Mesenchymal stem cell (in vitro differentiated cells and primary cell): ENCODE results near the gene IL24.

Source experiments
- DNase-seq: peaks from one replicate; pipeline ENCODE4 v3.0.0-alpha.2; 2013
- H2AFZ ChIP-seq: one replicate; pipeline ENCODE4 v1.6.1; 2013; ENCODE audit warnings: low read depth, mild to moderate bottlenecking, control low read depth, inconsistent platforms, low read length, moderate library complexity
- H2AK5ac ChIP-seq: 2 replicates; pipeline ENCODE4 v1.6.1; 2013; ENCODE audit warnings: low read length, moderate library complexity, mild to moderate bottlenecking, inconsistent platforms; ENCODE audit not compliant: severe bottlenecking
- H2BK120ac ChIP-seq: one replicate; pipeline ENCODE4 v1.6.1; 2013; ENCODE audit warnings: low read depth, mild to moderate bottlenecking, inconsistent platforms, low read length, moderate library complexity
- H2BK12ac ChIP-seq, 2 experiments: one replicate each; pipeline ENCODE4 v1.6.1; 2013; ENCODE audit warnings: inconsistent platforms in 2 of 2, low read length in 2 of 2, mild to moderate bottlenecking in 2 of 2, moderate library complexity in 2 of 2, control low read depth in 1 of 2
- H2BK15ac ChIP-seq: one replicate; pipeline ENCODE4 v1.6.1; 2013; ENCODE audit warnings: mild to moderate bottlenecking, low read depth, inconsistent platforms; ENCODE audit not compliant: poor library complexity, severe bottlenecking
- H2BK5ac ChIP-seq: 2 replicates; pipeline ENCODE4 v1.6.1; 2013; ENCODE audit warnings: low read depth, mild to moderate bottlenecking, low read length, control low read depth, inconsistent platforms; ENCODE audit not compliant: poor library complexity, severe bottlenecking
- H3K14ac ChIP-seq, 2 experiments: one replicate each; pipeline ENCODE4 v1.6.1; 2013; ENCODE audit warnings: inconsistent platforms in 2 of 2, low read length in 2 of 2, control low read depth in 1 of 2, mild to moderate bottlenecking in 1 of 2, moderate library complexity in 1 of 2
- H3K18ac ChIP-seq, 2 experiments: one replicate each; pipeline ENCODE4 v1.6.1; 2013; ENCODE audit warnings: inconsistent platforms in 2 of 2, low read length in 2 of 2, control low read depth in 1 of 2, low read depth in 1 of 2, mild to moderate bottlenecking in 1 of 2
- H3K23ac ChIP-seq, 2 experiments: one replicate each; pipeline ENCODE4 v1.6.1; 2013; ENCODE audit warnings: inconsistent platforms in 2 of 2, low read length in 2 of 2, mild to moderate bottlenecking in 2 of 2, moderate library complexity in 2 of 2, control low read depth in 1 of 2
- H3K27ac ChIP-seq: 2 replicates; pipeline ENCODE4 v1.5.1; 2013; ENCODE audit warnings: mild to moderate bottlenecking, moderate library complexity, low read length, control low read depth, inconsistent platforms; ENCODE audit not compliant: poor library complexity, severe bottlenecking
- H3K27me3 ChIP-seq, 2 experiments: 2 replicates each; pipeline versions ENCODE4 v1.6.1 to v1.7.0; 2013; ENCODE audit warnings: low read length in 2 of 2, mild to moderate bottlenecking in 2 of 2, moderate library complexity in 2 of 2, control low read depth in 1 of 2, inconsistent platforms in 1 of 2; ENCODE audit not compliant: control insufficient read depth in 1 of 2, insufficient read depth in 1 of 2
- H3K36me3 ChIP-seq, 2 experiments: 2 replicates each; pipeline versions ENCODE4 v1.6.1 to v1.7.0; 2013; ENCODE audit warnings: low read length in 2 of 2, control low read depth in 1 of 2, inconsistent platforms in 1 of 2, low read depth in 1 of 2, mild to moderate bottlenecking in 1 of 2; ENCODE audit not compliant: insufficient read depth in 2 of 2, control insufficient read depth in 1 of 2
- H3K4ac ChIP-seq, 2 experiments: one replicate each; pipeline ENCODE4 v1.6.1; 2013; ENCODE audit warnings: inconsistent platforms in 2 of 2, low read length in 2 of 2, mild to moderate bottlenecking in 2 of 2, moderate library complexity in 2 of 2, control low read depth in 1 of 2, low read depth in 1 of 2
- H3K4me1 ChIP-seq: 2 replicates; pipeline ENCODE4 v1.6.1; 2013; ENCODE audit warnings: low read depth, low read length, control low read depth; ENCODE audit not compliant: control insufficient read depth, insufficient read depth
- H3K4me2 ChIP-seq: 2 replicates; pipeline ENCODE4 v1.6.1; 2013; ENCODE audit warnings: low read length, mild to moderate bottlenecking, inconsistent platforms; ENCODE audit not compliant: poor library complexity, severe bottlenecking
- H3K4me3 ChIP-seq, 2 experiments: 2 replicates each; pipeline versions ENCODE4 v1.5.1 to v1.7.0; 2013; ENCODE audit warnings: low read length in 2 of 2, mild to moderate bottlenecking in 2 of 2, control low read depth in 1 of 2, low read depth in 1 of 2; ENCODE audit not compliant: insufficient read depth in 1 of 2
- H3K79me1 ChIP-seq: replicated peaks from 2 replicates; pipeline ENCODE4 v1.6.1; 2013; ENCODE audit warnings: mild to moderate bottlenecking, control low read depth, low read length, inconsistent platforms; ENCODE audit not compliant: poor library complexity, severe bottlenecking
- H3K9ac ChIP-seq: 2 replicates; pipeline ENCODE4 v1.7.0; 2013; ENCODE audit warnings: mild to moderate bottlenecking, low read length, moderate library complexity
- H3K9me3 ChIP-seq: 2 replicates; pipeline ENCODE4 v1.7.0; 2013; ENCODE audit warnings: mild to moderate bottlenecking, low read length; ENCODE audit not compliant: control insufficient read depth
- H4K8ac ChIP-seq: one replicate; pipeline ENCODE4 v1.6.1; 2013; ENCODE audit warnings: inconsistent platforms, mild to moderate bottlenecking, low read length, moderate library complexity
- H4K91ac ChIP-seq: one replicate; pipeline ENCODE4 v1.6.1; 2013; ENCODE audit warnings: mild to moderate bottlenecking, low read length, inconsistent platforms
- WGBS: methylation state at CpG from one replicate; pipeline ENCODE4 v1.1.7; 2013; ENCODE audit warnings: mixed read lengths; 5-methylcytosine and 5-hydroxymethylcytosine counted together

The IL24 gene

DNA sequence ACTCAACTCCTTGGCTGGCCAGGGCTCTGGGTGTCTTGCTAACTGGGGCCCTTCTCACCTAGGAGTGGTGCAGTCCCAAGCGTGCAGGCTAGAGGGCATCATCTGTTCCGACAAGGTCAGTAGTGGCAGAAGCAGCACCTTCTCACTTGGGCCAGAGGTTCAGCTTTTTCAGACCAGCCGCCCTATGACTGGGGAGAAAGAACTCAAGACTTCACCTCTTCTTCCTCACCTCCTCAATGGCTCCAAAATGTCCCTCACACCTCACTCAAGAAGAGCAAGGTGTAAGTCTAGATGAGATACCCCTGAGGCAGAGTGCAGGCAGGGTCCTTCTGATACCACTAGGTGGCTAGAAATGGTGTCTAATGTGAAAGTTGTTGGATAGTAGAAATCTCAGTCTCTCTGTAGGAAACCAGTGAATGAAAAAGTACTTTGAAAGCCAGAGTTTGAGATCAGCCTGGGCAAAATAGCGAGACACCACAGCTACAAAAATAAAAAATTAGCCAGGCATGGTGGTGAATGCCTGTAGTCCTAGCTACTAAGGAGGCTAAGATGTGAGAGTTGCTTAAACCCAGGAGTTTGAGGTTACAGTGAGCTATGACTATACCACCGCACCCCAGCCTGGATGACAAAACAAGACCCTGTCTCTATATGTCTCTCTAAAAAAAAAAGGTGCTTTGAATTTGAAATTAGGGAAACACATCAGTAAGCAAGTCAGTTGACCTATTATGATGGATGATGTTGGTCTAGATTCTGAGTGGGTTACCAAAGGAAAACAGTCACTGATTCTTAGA lies 40.4 kb upstream of the IL24 start:
- Histone ChIP-seq H2BK5ac (no peak overlapping the region), H4K8ac (no peak overlapping the region), H3K4me1 (no peaks in the 10 kb centered on the region), H2AFZ (no peak overlapping the region), H2BK120ac (no peak overlapping the region), H3K79me1 (no peaks in the 10 kb centered on the region), H3K36me3 (no peaks in the 10 kb centered on the region), H3K4ac (no peak overlapping the region), H3K18ac (no peak overlapping the region), H3K4me3 (no peak overlapping the region), H2AK5ac (no peak overlapping the region), H3K9ac (no peak overlapping the region), H3K27ac (no peak overlapping the region), H3K14ac (no peak overlapping the region), H3K9me3 (no peaks in the 10 kb centered on the region), H4K91ac (no peak overlapping the region), H3K4me2 (no peak overlapping the region), H3K23ac (no peak overlapping the region), H2BK15ac (no peak overlapping the region), H3K27me3 (peaks cover 18 to 44% of the 10 kb centered on the region in 2 experiments), H2BK12ac (no peak overlapping the region)
- no peak for DNase-seq
- 99% methylated on average over 3 of the region's 5 CpGs for WGBS

DNA sequence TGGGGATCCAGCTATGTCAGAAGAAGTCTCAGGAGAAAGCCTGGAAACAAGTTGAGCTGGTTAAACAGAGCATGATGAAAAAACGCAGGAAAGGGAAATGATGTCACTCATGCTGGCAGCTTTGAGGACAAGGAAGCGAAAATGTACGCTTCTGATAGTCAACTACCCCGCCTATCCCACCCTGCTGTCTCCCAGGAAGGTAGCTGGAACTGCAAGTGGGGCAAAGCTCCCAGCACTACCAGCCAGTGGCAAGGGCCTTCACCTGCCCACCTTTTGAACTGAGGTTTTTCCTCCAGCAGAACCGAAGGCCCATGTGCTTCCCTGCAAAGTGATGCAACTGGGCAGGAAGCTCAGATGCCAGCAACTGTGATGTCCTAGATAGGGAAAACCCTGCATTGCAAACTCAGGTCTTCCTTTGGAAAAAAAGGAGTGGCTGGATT lies 38.1 kb upstream of the IL24 start:
- Histone ChIP-seq H4K8ac (no peak overlapping the region), H2AK5ac (no peak overlapping the region), H3K4me2 (no peak overlapping the region), H2BK120ac (no peak overlapping the region), H2BK12ac (no peak overlapping the region), H3K14ac (no peak overlapping the region), H3K27ac (no peak overlapping the region), H3K4me1 (no peaks in the 10 kb centered on the region), H2AFZ (no peak overlapping the region), H3K18ac (no peak overlapping the region), H3K9ac (no peak overlapping the region), H3K23ac (no peak overlapping the region), H4K91ac (no peak overlapping the region), H3K9me3 (no peaks in the 10 kb centered on the region), H3K79me1 (no peaks in the 10 kb centered on the region), H3K4ac (no peak overlapping the region), H2BK5ac (no peak overlapping the region), H3K4me3 (no peak overlapping the region), H2BK15ac (no peak overlapping the region), H3K27me3 (peaks cover 22 to 52% of the 10 kb centered on the region in 2 experiments), H3K36me3 (no peaks in the 10 kb centered on the region)
- DNase-seq: no peak
- WGBS: 84% methylated on average over 5 of the region's 5 CpGs

DNA sequence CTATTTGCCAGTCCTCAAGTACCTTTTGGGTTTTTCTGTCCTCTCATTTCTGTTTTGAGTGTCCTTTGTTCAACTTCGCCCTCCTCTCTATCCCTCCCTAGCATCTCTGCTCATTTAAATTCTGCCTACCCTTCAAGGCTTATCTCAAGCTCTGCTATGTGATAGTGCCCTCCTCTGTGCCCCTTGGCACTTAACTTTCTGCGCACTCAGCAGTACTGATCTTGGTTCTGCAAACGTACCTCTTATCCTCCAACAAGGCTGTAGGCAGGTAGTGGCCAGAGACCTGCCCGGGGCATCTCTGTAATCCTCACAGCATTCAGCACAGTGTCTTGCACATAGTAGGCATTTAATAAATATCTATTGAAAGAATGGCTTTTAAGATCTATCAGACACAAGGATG lies 37.1 kb upstream of the IL24 start:
- Histone ChIP-seq H3K79me1 (no peaks in the 10 kb centered on the region), H3K27me3 (peaks cover 22 to 54% of the 10 kb centered on the region in 2 experiments), H3K36me3 (no peaks in the 10 kb centered on the region), H2AFZ (no peak overlapping the region), H2BK12ac (no peak overlapping the region), H4K91ac (no peak overlapping the region), H2BK5ac (no peak overlapping the region), H3K4me1 (no peaks in the 10 kb centered on the region), H3K9me3 (no peaks in the 10 kb centered on the region), H3K4me3 (no peak overlapping the region), H3K23ac (no peak overlapping the region), H2BK15ac (no peak overlapping the region), H3K18ac (no peak overlapping the region), H2AK5ac (no peak overlapping the region), H2BK120ac (no peak overlapping the region), H4K8ac (no peak overlapping the region), H3K4me2 (no peak overlapping the region), H3K9ac (no peak overlapping the region), H3K27ac (no peak overlapping the region), H3K14ac (no peak overlapping the region), H3K4ac (no peak overlapping the region)
- DNase-seq: no peak
- 84% methylated on average over 3 of the region's 4 CpGs for WGBS

DNA sequence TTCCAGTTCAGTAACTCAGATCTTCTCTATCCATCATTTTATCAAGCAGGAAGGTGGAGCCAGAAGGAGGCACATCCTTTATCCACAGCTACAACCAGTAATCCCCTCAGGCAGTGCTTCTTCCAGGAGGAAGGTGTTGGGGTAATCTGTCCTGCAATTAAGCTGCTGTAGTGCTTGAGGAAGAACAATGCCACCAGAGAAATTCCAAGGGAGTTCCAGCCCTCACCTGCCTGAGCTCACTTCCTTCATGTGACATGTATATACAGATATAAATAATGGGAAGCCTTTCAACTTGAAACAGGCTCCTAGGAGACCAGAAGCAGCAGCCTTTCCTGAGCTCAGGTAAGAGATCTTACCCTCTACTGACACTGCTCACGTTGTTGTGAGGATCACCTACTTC lies 34.0 kb upstream of the IL24 start:
- Histone ChIP-seq H2BK12ac (no peak overlapping the region), H4K8ac (no peak overlapping the region)

More for the DNA sequence above, 34.0 kb upstream of the IL24 start:
- no peak overlapping the region for H3K18ac ChIP-seq
- H2AFZ ChIP-seq: no peak overlapping the region
- no peak overlapping the region for H3K4ac ChIP-seq
- no peak overlapping the region for H2BK15ac ChIP-seq
- H2BK120ac ChIP-seq: no peak overlapping the region
- H3K4me2 ChIP-seq: no peak overlapping the region
- H3K27me3 ChIP-seq: peaks cover 22 to 49% of the 10 kb centered on the region in 2 experiments
- no peak overlapping the region for H3K23ac ChIP-seq
- H3K14ac ChIP-seq: no peak overlapping the region
- no peak overlapping the region for H3K4me3 ChIP-seq
- no peaks in the 10 kb centered on the region for H3K36me3 ChIP-seq
- H3K27ac ChIP-seq: no peak overlapping the region
- no peaks in the 10 kb centered on the region for H3K9me3 ChIP-seq
- H4K91ac ChIP-seq: no peak overlapping the region
- H2BK5ac ChIP-seq: no peak overlapping the region
- no peaks in the 10 kb centered on the region for H3K79me1 ChIP-seq
- no peak overlapping the region for H3K9ac ChIP-seq
- no peak for DNase-seq
- H2AK5ac ChIP-seq: no peak overlapping the region
- 79% methylated on average over 1 of the region's 1 CpG for whole genome bisulfite sequencing
- H3K4me1 ChIP-seq: no peaks in the 10 kb centered on the region
